GM19397 (cell line): ENCODE data around the gene SLC6A17.

ENCODE experiments used
- ATAC-seq: cut with Tn5 transposase; IDR thresholded peaks from one replicate; pipeline ENCODE4 v1.9.1; 2021; ENCODE audit warnings: mild to moderate bottlenecking, moderate library complexity; ENCODE audit not compliant: unreplicated experiment

Gene SLC6A17

DNA sequence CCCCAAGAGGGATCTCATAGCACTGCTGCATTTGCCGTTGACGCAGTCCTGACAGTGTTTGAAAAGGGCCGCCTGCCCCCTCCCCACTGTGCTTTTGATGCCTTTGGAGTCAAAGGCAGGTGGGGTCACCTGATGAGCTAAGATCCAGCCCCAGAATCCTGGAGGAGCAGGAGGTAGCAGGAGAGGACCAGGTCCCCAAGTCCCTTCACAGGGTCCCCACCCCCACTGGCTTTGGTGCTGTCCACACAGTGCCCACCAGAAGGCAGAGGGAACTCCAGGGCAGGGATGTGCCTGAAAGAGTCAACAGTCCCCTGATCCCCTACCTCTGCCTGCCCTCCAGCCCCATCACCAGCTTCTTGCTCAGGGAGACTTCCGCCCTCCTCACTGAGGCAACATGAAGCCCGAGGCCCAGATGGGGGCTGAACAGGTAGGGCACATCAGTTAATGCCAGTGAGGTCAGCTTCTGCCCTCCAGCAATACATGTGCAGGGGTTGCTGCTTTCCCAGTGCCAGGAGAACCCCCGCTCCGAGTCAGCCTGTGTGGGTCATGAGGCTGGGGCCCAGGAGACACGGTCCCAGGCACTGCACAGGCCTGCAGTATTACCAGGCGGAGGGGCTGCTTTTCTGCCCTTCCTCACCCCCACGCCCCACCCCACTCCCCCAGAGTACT, 51.0 kb downstream of the SLC6A17 start:
- ATAC-seq = no peak

DNA sequence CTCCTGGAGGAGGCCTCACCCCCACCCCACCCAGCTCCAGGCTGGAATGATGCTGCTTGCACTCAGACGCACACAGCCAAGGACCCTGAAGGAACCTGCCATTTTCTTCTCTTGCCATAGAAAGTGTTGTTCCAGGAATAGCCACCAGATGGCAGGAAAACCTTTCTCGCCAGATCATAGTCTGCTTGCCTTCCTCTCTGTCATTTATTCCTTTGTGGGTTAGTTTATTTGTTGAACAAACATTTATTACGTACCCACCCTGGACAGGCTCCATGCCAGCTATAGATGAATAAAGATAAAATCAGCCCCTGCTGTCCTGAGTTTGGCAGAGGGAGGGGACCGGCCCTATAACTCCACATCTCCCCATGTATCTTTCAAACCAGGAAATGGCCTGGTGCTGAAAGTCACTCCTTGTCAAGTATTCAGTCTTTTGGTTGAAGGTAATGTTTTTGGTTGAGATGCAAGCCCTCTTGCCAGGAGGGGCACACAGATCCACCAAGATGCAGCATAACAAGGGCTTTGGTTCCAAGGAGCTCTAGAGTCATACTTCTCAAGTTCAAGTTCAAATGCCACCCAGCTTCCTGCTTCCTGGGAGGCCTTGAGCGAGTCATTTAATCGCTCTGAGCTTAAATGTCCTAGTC, 52.8 kb downstream of the SLC6A17 start:
- ATAC-seq = no peak

DNA sequence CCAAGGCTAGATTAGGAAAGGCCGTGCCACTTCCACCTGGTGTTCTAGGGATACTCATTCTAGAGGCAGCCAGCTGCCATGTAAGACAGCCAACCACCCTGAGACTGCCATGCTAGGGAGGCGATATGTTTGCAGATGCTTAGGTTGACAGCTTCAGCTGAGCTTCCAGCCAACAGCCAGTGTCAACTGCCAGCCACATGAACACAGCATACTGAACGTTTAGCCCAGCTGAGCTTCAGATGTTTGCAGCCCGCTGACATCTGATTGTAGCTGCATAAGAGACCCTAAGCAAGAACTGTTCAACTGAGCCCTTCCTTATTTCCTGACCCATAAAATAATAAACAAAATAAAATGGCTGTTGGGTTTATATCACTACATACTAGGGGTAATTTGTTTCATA, 54.9 kb downstream of the SLC6A17 start:
- no peak for ATAC-seq

DNA sequence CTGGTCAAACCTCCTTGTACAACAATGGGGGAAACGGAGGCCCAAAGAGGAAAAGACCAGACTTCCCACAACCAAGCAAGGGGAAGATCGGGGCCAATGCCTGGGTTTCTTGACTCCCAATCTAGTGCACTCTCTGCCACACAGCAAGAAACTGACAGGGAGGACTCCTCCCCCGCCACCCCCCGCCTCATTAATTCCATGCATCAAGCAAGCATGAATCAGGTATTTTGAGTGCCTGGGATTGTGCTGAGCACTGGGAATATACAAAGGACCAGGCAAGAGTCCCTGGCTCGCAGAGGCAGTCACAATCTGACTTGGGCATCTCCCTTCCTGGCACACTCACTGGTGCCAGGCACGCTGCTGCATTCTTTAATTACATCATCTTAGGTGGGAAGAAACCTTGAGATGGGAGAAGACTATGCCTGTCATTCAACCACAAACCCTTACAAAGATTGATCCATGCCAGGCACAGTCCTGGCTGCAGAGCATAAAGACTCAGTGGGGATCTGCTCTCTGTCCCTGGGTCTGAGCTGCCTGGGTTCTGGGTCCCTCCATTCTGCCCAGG, 55.4 kb downstream of the SLC6A17 start:
- no peak for ATAC-seq

DNA sequence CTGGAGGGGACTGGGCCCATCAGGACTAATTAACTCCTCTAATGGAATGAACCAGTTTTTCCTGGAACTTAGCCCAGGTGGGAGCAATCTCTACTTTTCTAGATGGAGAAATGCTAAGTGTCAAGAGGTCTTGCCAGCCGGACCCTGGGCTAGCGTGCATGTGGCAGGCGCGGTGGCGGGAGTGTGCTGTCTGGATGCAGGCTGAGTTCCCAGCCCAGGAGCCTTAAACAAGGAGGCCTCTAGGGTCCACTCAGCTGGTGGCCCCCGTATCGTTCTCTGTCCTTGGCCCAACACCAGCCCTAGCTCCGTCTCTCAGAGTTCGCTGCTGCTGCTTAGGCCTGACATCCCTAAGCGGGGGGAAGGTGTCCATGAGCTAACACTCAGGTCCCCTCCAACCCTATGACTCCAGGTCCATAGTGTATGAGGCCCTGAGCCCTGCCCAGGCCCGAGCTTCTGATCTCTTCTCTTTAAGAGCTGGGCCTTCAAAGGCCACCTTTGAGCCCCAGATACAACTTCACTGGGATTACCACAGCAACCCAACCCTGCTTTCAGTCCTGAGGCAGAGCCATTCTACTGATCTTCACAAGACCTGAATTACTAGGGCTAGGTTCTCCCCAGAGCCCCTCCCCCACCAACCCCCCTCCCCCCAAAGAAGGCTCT, 56.1 kb downstream of the SLC6A17 start:
- ATAC-seq = no peak

DNA sequence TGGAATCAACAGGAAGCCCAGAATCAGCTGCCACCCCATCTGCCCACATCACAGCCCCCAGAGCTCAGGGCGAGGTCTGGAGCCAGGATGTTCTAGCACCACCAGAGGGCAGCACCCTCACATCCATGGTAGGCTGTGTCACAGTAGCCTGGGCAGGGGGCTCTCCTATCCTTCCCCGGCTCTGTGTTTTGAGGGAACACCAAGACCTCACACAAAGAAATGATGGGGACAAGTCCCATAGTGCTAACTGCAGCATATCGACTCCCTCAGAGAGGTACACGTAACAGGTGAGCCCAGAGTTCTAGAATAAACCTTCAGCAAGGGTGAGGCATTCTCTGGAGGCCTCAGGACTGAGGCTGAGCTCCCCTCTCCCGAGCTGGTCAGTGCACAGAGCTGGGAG, 57.5 kb downstream of the SLC6A17 start:
- ATAC-seq = no peak

DNA sequence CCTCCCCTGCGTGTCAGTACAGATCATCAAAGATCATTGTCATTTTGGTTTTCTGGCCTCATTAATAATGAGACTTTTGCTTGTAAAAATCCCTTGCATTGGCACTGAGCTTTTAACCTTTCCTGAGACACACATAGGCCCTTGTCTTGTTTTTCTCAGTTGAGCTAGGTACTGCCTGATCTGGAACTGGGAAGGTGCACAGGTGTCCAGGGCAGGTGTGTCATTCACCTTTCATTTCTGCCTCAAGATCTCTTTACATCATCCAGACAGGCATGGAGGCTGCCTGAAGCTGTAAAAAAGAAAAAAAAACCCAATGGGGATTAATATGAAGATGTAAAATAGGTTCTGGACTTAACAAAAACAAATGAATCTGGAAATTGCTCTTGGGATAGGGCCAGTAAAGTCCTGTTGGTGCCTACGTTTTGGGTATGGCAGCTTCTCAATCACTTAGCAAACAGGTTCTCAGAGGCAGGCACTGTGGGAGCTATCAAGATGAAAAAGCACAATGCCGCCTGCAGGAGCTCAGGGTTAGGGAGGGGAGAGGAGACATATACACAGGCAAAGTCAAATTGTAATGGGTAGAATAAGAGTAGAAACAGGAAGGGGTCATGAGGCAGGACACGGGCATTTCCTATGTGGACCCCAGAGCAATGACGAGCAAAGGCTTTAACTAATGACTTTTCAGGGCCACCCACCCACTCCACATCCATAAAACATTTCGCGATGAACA, 58.8 kb downstream of the SLC6A17 start:
- no peak for ATAC-seq

DNA sequence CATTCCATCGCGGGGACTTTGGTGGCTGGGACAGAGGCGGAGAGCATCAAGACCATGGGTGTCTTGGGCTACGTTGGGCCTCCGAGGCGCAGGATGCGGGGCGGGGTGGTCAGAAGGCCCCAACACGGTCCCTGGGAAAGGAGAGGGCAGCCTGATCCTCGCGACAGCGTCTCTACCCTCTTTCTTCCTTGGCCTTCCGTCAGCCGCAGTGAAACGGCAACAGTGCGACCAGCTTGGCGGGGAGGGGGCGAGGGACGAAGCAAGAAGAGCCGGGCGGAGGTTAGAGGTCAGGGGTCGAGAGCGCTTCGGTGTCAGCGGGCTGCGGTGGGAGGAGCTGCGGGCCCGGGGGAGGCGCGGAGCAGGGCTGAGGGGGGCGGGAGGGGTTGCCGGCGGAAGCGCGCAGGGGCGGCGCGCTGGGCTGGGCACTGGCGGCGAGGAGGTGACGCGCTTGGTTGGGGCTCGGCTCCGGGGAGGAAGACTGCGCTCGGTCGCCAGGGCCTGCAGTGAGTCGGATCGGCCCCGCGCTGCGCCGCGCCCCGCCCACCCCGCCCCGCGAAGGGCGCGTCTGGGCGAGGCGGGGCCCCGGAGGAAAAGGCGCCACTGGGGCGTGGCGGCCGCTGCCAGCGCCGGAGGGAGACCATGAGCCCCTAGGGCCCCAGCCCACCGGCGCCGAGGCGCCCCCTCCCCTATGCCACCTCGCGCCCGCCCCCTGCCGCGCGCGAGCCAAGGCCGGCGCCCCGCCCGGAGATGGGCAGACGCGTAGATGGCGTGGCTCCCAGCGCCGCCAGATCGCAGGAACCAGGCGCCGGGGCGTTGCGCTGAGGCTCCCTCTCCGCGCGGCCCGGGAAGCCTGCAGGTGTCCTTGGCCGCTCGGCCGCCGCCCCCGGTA, 59.7 kb downstream of the SLC6A17 start, which contains the start of gene KCNC4:
Gene KCNC4, plus strand, starts transcription at position 600 of the 889 bp plus-strand sequence. CDS start 1,186 bp downstream, outside the sequence.
- peak; percentile 87 for ATAC-seq

DNA sequence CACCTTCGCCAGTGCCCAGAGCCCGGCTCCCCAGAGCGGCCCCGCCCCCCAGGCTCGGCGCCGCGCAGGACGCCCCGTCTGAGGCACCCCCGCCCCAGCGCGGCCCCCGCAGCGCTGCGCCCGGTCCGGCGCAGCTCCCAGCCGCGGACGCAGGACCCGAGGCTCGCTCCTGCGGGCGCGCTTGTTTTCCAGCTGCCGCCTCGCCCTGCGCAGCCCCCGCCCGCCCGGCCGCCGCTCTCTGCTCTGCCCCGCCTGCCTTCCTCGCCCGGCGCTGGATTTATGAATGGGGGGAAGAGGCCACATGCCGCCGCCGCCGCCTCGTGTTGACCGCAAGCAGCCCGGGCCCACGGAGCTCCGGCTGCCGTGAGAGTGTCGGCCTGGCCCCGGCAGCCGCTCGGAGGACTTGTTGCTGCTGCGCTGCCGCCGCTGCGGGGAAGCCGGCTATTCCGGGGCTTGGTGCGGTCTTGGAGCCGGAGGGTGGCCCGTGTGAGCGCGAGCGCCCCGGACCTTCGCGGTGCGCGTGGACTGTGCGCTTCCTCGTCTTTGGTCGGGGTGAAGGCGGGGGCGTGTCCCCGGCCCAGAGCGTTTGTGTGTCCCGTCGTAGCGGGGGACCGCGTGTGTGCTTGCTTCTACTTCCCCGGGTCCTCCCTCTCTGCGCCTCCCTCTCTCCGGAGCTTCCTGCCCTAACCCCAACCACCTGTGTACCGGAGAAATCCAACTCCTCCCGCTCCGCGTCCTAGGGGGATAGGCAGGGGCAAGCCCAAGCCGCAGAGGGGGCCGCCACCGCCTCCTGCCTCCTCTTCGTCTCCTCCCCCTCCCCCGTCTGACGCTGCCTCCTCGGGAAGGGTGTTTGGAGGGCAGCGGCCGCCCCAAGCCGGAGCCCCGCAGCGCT, 60.6 kb downstream of the SLC6A17 start:
- ATAC-seq = peak; percentile 32

DNA sequence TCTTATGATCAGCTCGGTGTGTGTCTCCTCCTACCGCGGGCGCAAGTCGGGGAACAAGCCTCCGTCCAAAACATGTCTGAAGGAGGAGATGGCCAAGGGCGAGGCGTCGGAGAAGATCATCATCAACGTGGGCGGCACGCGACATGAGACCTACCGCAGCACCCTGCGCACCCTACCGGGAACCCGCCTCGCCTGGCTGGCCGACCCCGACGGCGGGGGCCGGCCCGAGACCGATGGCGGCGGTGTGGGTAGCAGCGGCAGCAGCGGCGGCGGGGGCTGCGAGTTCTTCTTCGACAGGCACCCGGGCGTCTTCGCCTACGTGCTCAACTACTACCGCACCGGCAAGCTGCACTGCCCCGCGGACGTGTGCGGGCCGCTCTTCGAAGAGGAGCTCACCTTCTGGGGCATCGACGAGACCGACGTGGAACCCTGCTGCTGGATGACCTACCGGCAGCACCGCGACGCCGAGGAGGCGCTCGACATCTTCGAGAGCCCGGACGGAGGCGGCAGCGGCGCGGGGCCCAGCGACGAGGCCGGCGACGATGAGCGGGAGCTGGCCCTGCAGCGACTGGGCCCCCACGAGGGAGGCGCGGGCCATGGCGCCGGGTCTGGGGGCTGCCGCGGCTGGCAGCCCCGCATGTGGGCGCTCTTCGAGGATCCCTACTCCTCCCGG, 61.3 kb downstream of the SLC6A17 start:
- ATAC-seq = no peak

DNA sequence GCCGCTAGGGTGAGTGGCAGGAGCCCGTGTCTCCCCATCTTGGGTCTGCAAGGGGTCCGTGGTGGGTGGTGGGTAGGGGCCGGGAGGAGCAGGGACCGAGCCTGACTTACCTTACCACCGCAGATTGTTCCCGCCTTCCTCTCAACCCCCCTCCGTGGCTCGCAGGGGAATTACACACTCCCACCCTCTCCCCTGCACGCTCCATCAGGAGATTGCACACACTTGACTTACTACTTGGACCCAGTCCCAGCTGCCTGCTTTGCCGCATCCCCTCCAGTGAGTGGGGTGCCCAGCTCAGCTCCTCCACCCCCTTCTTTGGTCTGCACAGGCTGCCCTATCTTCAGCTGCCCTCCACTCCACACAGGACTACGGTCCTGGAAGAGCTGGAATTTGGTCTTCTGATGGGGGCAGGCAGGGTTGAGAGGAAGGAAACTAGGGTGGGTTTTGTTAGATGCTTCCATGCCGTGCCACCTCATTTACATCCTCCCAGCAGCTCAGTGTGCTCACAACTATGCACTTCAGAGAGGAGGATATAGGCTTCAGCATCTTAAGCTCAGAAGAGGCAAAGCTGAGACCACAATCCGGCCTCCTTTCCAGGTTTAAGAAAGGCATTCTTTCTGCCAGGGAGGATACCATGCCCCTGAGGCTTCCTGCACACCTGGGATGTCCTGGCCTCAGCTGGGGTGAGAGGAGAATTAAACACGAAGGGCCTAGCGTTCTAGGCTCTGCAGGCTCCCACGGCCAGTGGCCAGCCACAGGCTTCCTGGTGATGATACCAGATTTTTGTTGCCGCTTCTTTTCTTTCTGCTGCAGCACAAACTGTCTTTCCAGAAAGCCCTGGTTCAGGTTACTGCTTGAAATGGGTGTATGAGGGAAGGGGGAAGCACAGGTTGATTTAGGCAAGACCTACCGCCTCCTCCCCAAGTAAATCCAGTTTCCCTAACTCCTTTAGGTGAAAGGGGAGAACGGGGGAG, 62.2 kb downstream of the SLC6A17 start:
- no peak for ATAC-seq

DNA sequence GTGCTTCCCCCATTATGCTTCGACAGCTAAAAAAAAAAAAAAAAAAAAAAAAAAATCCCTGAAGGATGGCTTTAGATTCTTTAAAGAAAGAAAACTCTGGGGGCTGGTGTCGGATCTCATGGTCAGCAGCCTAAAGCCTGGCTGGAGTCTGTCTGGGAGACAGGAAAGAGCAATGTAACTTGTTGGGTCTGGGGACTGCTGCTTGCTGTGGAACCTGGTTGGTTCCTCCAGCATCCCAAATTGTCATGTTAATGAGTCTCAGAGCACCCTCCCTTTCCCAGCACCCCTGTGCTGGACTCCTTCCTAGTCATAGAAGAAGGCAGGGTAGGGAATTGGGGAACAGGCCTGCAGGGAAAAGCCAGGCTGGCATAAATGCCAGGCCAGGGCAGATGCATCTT, 62.8 kb downstream of the SLC6A17 start:
- no peak for ATAC-seq

DNA sequence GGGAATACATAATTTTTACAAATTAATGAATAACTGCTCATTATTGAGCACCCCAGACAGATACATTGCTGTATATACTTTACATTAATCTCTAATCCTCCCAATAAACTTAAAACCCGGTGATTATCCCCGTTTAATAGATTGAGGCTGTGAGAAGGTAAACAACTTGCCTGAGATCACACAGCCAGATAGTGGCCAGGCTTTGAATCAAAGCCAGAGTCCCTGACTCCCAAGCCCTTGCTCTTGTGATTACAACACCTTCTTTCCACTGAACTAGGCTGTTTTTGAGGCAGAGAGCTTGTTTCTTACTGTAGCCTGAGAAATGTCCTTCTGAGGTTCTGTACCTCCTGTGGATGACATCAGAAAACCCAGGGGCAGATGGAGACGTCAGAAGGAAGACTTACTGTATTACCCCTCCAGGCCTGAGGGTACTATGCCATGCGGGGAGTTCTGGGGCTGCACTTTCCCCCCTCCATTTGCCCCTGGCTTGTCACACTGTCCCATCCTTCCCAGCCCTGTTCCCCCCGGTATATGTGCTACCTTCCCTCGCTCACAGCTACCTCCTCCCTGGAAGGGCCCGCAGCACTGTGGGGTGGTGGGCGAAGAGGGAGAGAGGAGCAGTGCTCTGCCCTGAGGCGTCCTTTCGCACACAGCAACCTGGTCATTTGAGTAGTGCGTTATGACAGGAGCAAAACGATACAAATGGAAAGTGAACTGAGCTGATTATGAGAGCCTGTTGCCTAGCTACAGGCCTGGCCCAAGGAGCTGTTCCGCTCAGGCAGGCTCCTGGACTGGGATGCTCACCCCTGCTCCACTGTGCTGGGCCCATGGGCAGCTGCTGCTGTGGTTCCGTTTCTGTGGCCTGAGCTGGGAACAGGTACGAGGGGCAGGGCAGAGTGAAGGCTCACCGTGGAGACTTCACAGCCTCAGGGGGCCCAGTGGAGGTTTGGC, 64.4 kb downstream of the SLC6A17 start:
- ATAC-seq = no peak

DNA sequence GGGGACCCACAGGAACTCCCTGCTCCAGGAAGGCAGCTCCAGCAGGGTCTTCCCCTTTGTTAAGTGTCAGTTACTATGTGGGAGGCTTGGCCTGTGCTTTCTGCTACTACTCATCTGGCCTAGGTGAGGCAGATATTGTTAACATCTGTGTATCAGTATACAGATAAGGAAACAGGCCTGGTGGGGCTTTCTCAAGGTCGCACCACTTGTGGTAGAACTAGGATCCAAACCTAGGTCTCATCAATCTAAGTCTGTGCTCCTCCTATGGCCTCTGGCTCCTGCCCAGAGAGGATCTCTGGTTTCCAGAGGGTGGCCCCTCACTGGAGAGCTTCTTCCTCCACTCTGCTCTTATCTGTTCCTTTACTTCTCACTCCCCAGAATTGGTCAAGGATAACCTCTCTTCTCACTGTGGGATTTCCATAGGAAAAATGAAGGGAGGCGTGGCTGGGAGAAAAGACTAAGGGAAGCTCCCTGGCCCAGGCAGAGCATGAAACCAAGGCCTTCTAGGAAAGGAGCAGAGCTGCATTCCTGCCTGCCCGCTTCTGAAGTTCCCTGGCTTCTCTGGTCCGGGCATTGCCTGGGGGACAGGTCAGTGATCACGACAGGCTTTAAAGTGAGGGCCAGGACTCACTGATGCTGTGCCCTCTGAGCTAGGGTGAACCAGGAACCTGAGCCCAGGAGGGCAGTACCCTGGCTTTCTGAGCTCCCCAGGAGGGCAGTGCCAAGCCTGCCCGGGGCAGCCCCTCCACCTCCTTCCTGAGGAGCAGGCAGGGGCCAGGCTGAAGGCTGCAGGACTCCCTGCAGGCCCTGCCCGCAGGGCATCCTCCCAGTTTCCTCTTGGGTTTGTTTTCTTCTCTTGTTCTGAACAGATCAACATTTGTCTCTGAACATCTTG, 65.6 kb downstream of the SLC6A17 start:
- ATAC-seq = no peak

DNA sequence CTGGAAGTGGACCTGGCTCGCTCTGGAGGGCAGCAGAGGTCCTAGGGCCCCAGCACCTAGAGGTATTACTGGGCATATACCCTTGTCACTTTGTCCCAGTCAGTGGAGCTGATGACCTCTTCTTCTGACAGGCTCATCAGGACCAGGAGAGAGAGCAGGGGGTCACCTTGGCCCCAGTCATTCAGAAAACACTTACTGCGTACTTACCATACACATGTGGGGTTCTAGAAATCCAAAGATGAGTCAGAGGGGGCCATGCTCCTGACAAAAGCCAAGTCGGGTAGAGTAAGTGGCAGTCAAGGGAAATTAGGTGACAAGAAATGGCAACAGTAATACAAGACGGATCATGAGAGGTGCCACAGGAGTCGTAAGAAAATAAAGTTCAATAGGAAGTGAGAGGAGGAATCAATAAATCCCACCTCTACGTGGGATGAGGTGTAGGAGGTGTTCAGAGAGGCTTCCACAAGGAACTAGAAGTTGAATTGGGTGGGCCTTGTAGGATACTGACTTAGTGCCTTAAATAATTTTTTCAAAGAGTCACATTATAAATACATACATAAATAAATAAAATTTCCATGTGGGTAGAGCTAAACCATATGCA, 66.7 kb downstream of the SLC6A17 start:
- no peak for ATAC-seq
